Neuronal stem cell (in vitro differentiated cells): ENCODE data around the gene USP10.

Experiments
- DNase-seq: peaks from one replicate; pipeline ENCODE4 v3.0.0-alpha.2; 2013; ENCODE audit warnings: low spot score
- H2AFZ ChIP-seq: one replicate; pipeline ENCODE4 v1.6.1; 2013; ENCODE audit warnings: mild to moderate bottlenecking, low read length, inconsistent platforms
- H2AK5ac ChIP-seq: 2 replicates; pipeline ENCODE4 v1.6.1; 2013; ENCODE audit warnings: low read depth, mild to moderate bottlenecking, inconsistent platforms, low read length, moderate library complexity, mixed read lengths
- H2BK120ac ChIP-seq: 2 replicates; pipeline ENCODE4 v1.6.1; 2013; ENCODE audit warnings: low read depth, mild to moderate bottlenecking, inconsistent platforms, low read length, moderate library complexity, mixed read lengths
- H2BK12ac ChIP-seq: one replicate; pipeline ENCODE4 v1.6.1; 2013; ENCODE audit warnings: low read length, inconsistent platforms
- H2BK15ac ChIP-seq: 2 replicates; pipeline ENCODE4 v1.6.1; 2013; ENCODE audit warnings: mild to moderate bottlenecking, low read length, inconsistent platforms, mixed read lengths
- H2BK5ac ChIP-seq: one replicate; pipeline ENCODE4 v1.6.1; 2013; ENCODE audit warnings: inconsistent platforms, mild to moderate bottlenecking, low read length, moderate library complexity
- H3K14ac ChIP-seq: one replicate; pipeline ENCODE4 v1.6.1; 2013; ENCODE audit warnings: low read length, inconsistent platforms
- H3K18ac ChIP-seq: 2 replicates; pipeline ENCODE4 v1.6.1; 2013; ENCODE audit warnings: low read length, inconsistent platforms
- H3K23ac ChIP-seq: 2 replicates; pipeline ENCODE4 v1.6.1; 2013; ENCODE audit warnings: low read depth, mild to moderate bottlenecking, mixed read lengths, low read length, inconsistent platforms; ENCODE audit not compliant: poor library complexity
- H3K27ac ChIP-seq: replicated peaks from 3 replicates; pipeline ENCODE4 v1.5.1; 2013; ENCODE audit warnings: low read length, inconsistent platforms
- H3K27me3 ChIP-seq, 3 experiments: 2 replicates each; pipeline ENCODE4 v1.6.1; 2013; ENCODE audit warnings: low read length in 3 of 3, mild to moderate bottlenecking in 2 of 3, inconsistent platforms in 1 of 3, low read depth in 1 of 3, mixed read lengths in 1 of 3, moderate library complexity in 1 of 3; ENCODE audit not compliant: control insufficient read depth in 3 of 3, insufficient read depth in 3 of 3
- H3K36me3 ChIP-seq, 2 donors: replicated peaks in 1 of 2; 2 replicates each; pipeline ENCODE4 v1.6.1; 2013; ENCODE audit warnings: low read length in 2 of 2; ENCODE audit not compliant: control insufficient read depth in 2 of 2, insufficient read depth in 2 of 2
- H3K4ac ChIP-seq: 2 replicates; pipeline ENCODE4 v1.6.1; 2013; ENCODE audit warnings: inconsistent platforms, mild to moderate bottlenecking, low read length, moderate library complexity
- H3K4me1 ChIP-seq, 2 donors: 1 replicate in 1 of 2; 2 replicates in 1 of 2; pipeline ENCODE4 v1.6.1; 2013; ENCODE audit warnings: low read length in 2 of 2, low read depth in 1 of 2; ENCODE audit not compliant: control insufficient read depth in 2 of 2, insufficient read depth in 1 of 2
- H3K4me2 ChIP-seq: one replicate; pipeline ENCODE4 v1.6.1; 2013; ENCODE audit warnings: mild to moderate bottlenecking, low read length, inconsistent platforms; ENCODE audit not compliant: insufficient read depth, poor library complexity, severe bottlenecking
- H3K4me3 ChIP-seq, 2 donors: 2 replicates each; pipeline ENCODE4 v1.5.1; 2013; ENCODE audit warnings: low read length in 2 of 2, mild to moderate bottlenecking in 2 of 2, inconsistent platforms in 1 of 2, moderate library complexity in 1 of 2
- H3K79me1 ChIP-seq: one replicate; pipeline ENCODE4 v1.6.1; 2013; ENCODE audit warnings: low read depth, mild to moderate bottlenecking, inconsistent platforms, low read length, moderate library complexity
- H3K9ac ChIP-seq: one replicate; pipeline ENCODE4 v1.6.1; 2013; ENCODE audit warnings: mild to moderate bottlenecking, low read depth, low read length, inconsistent platforms; ENCODE audit not compliant: poor library complexity
- H3K9me3 ChIP-seq, 2 donors: replicated peaks in 1 of 2; 2 replicates each; pipeline versions ENCODE3 to v1.6.1; 2013; ENCODE audit warnings: low read length in 2 of 2, mild to moderate bottlenecking in 2 of 2, inconsistent platforms in 1 of 2, low read depth in 1 of 2, mixed read lengths in 1 of 2, moderate library complexity in 1 of 2; ENCODE audit not compliant: control insufficient read depth in 2 of 2, insufficient read depth in 1 of 2
- H4K8ac ChIP-seq: one replicate; pipeline ENCODE4 v1.6.1; 2013; ENCODE audit warnings: low read depth, mild to moderate bottlenecking, inconsistent platforms, low read length, moderate library complexity
- H4K91ac ChIP-seq: one replicate; pipeline ENCODE4 v1.6.1; 2013; ENCODE audit warnings: low read length, low read depth, mild to moderate bottlenecking, inconsistent platforms; ENCODE audit not compliant: poor library complexity
- WGBS, 2 donors: extraction: QIAGEN DNeasy Blood & Tissue Kit; methylation state at CpG; one replicate each; pipeline ENCODE4 v1.1.7; 2013; ENCODE audit warnings: missing lambda C conversion rate in 2 of 2, mixed read lengths in 1 of 2; ENCODE audit not compliant: insufficient read length in 2 of 2, insufficient replicate concordance in 1 of 2; ENCODE audit errors: extremely low coverage in 2 of 2; 5-methylcytosine and 5-hydroxymethylcytosine counted together

USP10 gene

DNA sequence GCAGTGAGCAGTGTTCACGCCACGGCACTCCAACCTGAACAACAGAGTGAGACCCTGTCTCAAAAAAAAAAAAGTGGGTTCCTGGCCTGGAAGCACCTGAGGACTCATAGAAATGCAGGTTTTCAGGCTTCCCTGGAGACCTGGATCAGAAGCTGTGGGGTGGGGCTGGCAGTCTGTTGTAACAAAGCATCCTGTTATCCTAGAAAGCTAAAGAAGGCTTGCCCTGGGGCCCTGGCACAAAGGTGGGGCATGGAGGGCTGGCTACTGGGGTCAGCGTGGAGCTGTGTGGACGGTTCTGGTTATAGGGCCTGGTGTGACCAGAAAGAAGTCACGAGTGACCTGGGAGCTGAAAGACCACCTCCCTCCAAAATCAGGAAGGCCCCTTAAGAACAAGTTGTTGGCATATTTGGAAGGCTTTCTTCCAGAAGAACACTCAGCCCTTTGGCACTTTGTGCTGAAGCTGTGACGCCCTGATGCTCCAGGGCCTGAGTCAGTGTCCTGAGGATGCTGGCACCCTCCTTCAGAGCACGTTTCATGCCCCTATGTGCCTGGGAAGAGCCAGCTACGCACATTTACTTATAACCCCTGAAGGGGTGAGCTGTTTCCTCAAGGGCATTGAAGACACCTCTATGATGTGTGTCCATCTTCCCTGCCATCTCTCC is 126.2 kb downstream of the USP10 start:
- Histone ChIP-seq H3K9ac (no peak overlapping the region), H3K79me1 (peaks cover 3% of the 10 kb centered on the region), H3K4me2 (no peak overlapping the region), H3K4ac (no peak overlapping the region), H3K18ac (peak overlapping the region; percentile 41), H3K4me3 (no peak overlapping the region), H2BK120ac (no peak overlapping the region), H2AFZ (no peak overlapping the region), H2BK15ac (no peak overlapping the region), H2BK5ac (no peak overlapping the region), H4K91ac (no peak overlapping the region), H2AK5ac (peak overlapping the region; percentile 58), H3K4me1 (peaks cover 1 to 6% of the 10 kb centered on the region in 2 donors), H3K14ac (no peak overlapping the region), H2BK12ac (no peak overlapping the region), H3K27ac (no peak overlapping the region), H3K36me3 (no peaks in the 10 kb centered on the region), H3K9me3 (no peaks in the 10 kb centered on the region), H3K27me3 (peaks cover 0 to 55% (median 8%) of the 10 kb centered on the region in 3 experiments), H4K8ac (no peak overlapping the region), H3K23ac (peak overlapping the region; percentile 37)
- no CpG with 5 or more reads among the region's 8 CpGs for WGBS, 2 donors
- no peak for DNase-seq

DNA sequence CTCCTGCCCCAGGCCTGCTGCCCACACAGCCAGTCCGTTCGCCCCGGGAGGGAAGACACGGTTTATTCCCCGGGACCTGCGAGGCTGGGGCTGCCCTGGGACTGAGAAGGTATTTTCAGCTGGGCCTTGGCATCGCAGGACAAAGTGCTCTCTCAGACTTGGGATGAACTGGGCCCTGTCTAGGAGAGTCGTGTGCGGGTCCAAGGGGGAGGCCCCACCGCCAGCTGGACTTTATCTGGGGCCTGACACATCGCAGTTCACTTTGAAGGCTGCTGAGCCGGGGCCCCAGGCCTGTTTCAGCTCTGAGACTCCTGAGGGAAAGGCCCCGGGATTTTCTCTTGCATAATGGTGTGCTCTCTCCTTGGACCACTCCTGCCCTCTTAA is 126.8 kb downstream of the USP10 start:
- DNase-seq, result no peak
- Histone ChIP-seq H3K14ac (no peak overlapping the region), H2BK120ac (no peak overlapping the region), H4K91ac (no peak overlapping the region), H2AFZ (no peak overlapping the region), H2BK12ac (no peak overlapping the region), H2AK5ac (peak overlapping the region; percentile 58), H3K23ac (peak overlapping the region; percentile 37), H3K79me1 (peaks cover 3% of the 10 kb centered on the region), H3K9ac (no peak overlapping the region), H3K4me3 (no peak overlapping the region), H3K9me3 (no peaks in the 10 kb centered on the region), H3K4ac (no peak overlapping the region), H2BK5ac (no peak overlapping the region), H3K4me2 (no peak overlapping the region), H4K8ac (no peak overlapping the region), H3K36me3 (no peaks in the 10 kb centered on the region), H3K4me1 (peaks cover 1 to 6% of the 10 kb centered on the region in 2 donors), H3K27me3 (peaks cover 0 to 54% (median 4%) of the 10 kb centered on the region in 3 experiments), H2BK15ac (no peak overlapping the region), H3K18ac (peak overlapping the region; percentile 41), H3K27ac (no peak overlapping the region)
- no CpG with 5 or more reads among the region's 13 CpGs for WGBS, 2 donors

DNA sequence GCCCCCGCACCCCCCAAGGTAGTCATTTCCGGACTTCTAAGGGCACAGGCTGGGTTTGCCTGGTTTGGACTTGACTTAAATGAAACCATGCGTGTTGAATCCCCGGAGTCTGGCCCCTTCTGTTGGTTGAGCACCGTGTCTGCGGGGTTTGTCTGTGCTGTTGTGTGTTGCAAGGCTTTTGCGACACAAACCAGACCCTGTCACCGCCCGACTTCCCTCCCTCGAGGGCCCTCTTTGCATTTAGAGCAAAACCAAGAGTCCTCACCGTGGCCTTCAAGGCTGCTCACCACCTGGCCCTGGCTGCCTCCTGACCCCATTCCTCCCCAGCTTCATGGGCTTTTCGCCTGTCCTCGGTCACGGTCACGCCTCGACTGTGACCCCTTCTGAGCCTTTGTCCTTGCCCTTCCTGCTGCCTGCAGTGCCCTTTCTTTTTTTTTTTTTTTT is 127.4 kb downstream of the USP10 start:
- Histone ChIP-seq H3K9me3 (no peaks in the 10 kb centered on the region), H2AK5ac (no peak overlapping the region), H2BK12ac (no peak overlapping the region), H2BK15ac (no peak overlapping the region), H2BK120ac (no peak overlapping the region), H2BK5ac (no peak overlapping the region), H3K9ac (no peak overlapping the region), H3K4me3 (peak overlapping the region in 1 of 2 donors; percentile 38), H3K4me1 (peaks cover 1 to 6% of the 10 kb centered on the region in 2 donors), H3K36me3 (no peaks in the 10 kb centered on the region), H3K4me2 (no peak overlapping the region), H3K4ac (no peak overlapping the region), H3K79me1 (peaks cover 3% of the 10 kb centered on the region), H4K8ac (no peak overlapping the region), H3K18ac (no peak overlapping the region), H3K27me3 (peaks cover 0 to 51% (median 2%) of the 10 kb centered on the region in 3 experiments), H3K14ac (no peak overlapping the region), H3K27ac (no peak overlapping the region), H4K91ac (no peak overlapping the region), H3K23ac (no peak overlapping the region), H2AFZ (peak overlapping the region; percentile 15)
- DNase-seq, result no peak
- no CpG with 5 or more reads among the region's 16 CpGs for WGBS, 2 donors

DNA sequence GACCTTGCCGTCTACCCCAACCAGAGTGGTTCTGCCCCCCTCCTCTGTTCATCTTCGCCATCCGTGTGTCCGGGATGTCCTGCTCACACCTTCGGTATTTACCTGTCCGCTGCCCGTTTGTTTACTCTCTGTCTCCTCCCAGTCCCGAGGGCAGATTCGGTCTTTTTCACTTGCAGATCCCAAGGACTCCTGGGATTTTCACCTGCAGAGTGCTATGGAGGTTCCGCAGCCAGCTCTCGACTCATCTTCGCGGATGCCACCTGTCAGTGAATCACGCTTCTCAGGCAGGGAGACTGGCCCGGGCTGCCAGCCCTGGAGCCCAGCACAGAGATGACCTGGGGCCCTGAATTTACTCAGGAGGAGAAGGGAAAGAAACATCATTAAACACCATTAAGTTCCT is 128.1 kb downstream of the USP10 start:
- Histone ChIP-seq H3K18ac (no peak overlapping the region), H2BK15ac (no peak overlapping the region), H2BK120ac (no peak overlapping the region), H3K14ac (no peak overlapping the region), H3K4me3 (no peak overlapping the region), H3K23ac (peak overlapping the region; percentile 73), H2BK12ac (no peak overlapping the region), H4K91ac (no peak overlapping the region), H3K4ac (no peak overlapping the region), H2BK5ac (no peak overlapping the region), H2AK5ac (peak overlapping the region; percentile 46), H3K4me2 (no peak overlapping the region), H3K9ac (no peak overlapping the region), H2AFZ (no peak overlapping the region), H4K8ac (no peak overlapping the region), H3K4me1 (peaks cover 1 to 6% of the 10 kb centered on the region in 2 donors), H3K9me3 (no peaks in the 10 kb centered on the region), H3K27ac (no peak overlapping the region), H3K36me3 (no peaks in the 10 kb centered on the region), H3K79me1 (peaks cover 3% of the 10 kb centered on the region), H3K27me3 (peaks cover 0 to 51% (median 2%) of the 10 kb centered on the region in 3 experiments)
- no CpG with 5 or more reads among the region's 15 CpGs for WGBS, 2 donors
- no peak for DNase-seq
